Measurements from ENCODE around the gene SLC35G3. TPM values are rescaled to one million over a fixed set of nuclear protein-coding genes. Genes with fewer than 3 reads are reported as not detected.

SLC35G3 gene
- total and polyA plus RNA-seq, 2 of the 8 experiments (the other 6 are each of a cell fraction or from before 2014, with no cell fraction given): not detected

DNA sequence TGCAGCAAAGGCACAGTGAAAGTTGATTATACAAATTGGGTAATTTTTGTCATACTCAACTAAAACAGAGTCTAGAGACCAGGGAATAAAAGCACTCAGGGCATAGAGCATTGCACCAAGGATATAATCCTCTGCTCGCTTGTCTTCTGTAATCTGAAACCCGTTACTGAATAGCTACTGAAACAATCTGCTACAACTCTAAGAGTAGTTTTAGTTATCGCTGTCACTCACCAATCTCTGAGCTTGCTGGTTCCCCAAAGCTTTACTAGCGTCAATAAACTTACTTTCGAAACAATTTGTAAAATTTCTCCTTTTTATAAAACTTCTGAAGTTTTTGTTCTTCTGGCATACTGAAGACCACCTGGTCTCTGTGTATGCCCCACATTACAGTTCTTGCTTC lies 22.9 kb upstream of the SLC35G3 start:
- no peak overlapping the region for H3K18ac ChIP-seq (ENCODE audit: extremely low read depth, low read length)
- no peak overlapping the region for H2BK120ac ChIP-seq (replicated peaks; ENCODE audit: low read depth, low read length)
- ChIA-PET POLR2A (ENCODE audit: partially characterized antibody) (no interaction called here), CTCF (ENCODE audit: partially characterized antibody) (no interaction called here)
- no peak overlapping the region for H4K8ac ChIP-seq (ENCODE audit: extremely low read depth, insufficient read depth, low read length)
- FAIRE-seq (no peak), DNase-seq (ENCODE audit: low read depth in 1 of 2, low spot score in 2 of 2) (no peak)
- H3K4ac ChIP-seq (replicated peaks; ENCODE audit: insufficient read length, low read depth, low read length): no peak overlapping the region
- no peak overlapping the region for H4K5ac ChIP-seq (ENCODE audit: insufficient read length, low read depth, low read length)
- H3K56ac ChIP-seq (replicated peaks; ENCODE audit: insufficient read length, low read depth, low read length): no peak overlapping the region
- WGBS, 2 experiments (ENCODE audit: extremely low coverage in 1 of 2, insufficient coverage in 1 of 2, insufficient read length in 1 of 2, insufficient replicate concordance in 2 of 2, low coverage in 1 of 2, low lambda C conversion rate in 2 of 2, missing lambda C conversion rate in 1 of 2): 85% methylated on average over 5 of the region's 5 CpGs; no CpG with 5 or more reads in 1 of the 2 experiments
- H2BK20ac ChIP-seq (ENCODE audit: low read length): no peak overlapping the region
- H3K27me3 ChIP-seq (replicated peaks in 1 of 4; ENCODE audit: control insufficient read depth in 3 of 4, extremely low read depth in 1 of 4, insufficient read depth in 3 of 4, low read length in 3 of 4): no peaks in the 10 kb centered on the region
- no peak overlapping the region for H2BK15ac ChIP-seq (ENCODE audit: low read length)
- H3K23ac ChIP-seq (ENCODE audit: insufficient read length): no peak overlapping the region
- H3K4me2 ChIP-seq (ENCODE audit: insufficient read depth in 1 of 2, low read depth in 2 of 2, low read length in 2 of 2): no peak overlapping the region
- H3K14ac ChIP-seq (ENCODE audit: insufficient read length): no peak overlapping the region
- H4K20me1 ChIP-seq (replicated peaks in 1 of 2; ENCODE audit: control insufficient read depth in 1 of 2, insufficient read depth in 2 of 2, low read length in 2 of 2): no peaks in the 10 kb centered on the region
- no peaks in the 10 kb centered on the region for H3K9me3 ChIP-seq (ENCODE audit: insufficient read depth in 2 of 2, low read depth in 1 of 2, low read length in 1 of 2)
- no peak overlapping the region for H3K9ac ChIP-seq (replicated peaks in 1 of 4; ENCODE audit: extremely low read depth in 1 of 4, low read depth in 3 of 4, low read length in 3 of 4)
- no peak overlapping the region for H2AK5ac ChIP-seq (ENCODE audit: low read depth, low read length)
- no peak overlapping the region for H2BK5ac ChIP-seq (ENCODE audit: low read depth, low read length)
- H2AFZ ChIP-seq (ENCODE audit: low read length): no peak overlapping the region
- no peak overlapping the region for H4K91ac ChIP-seq (replicated peaks; ENCODE audit: insufficient read length, low read length)
- no peaks in the 10 kb centered on the region for H3K79me1 ChIP-seq (ENCODE audit: low read depth, low read length)
- H3K79me2 ChIP-seq (ENCODE audit: control insufficient read depth in 1 of 2, insufficient read depth in 2 of 2, low read length in 2 of 2): no peaks in the 10 kb centered on the region
- H2BK12ac ChIP-seq (ENCODE audit: low read depth, low read length): no peak overlapping the region
- H3K27ac ChIP-seq (ENCODE audit: low read depth, low read length): no peak overlapping the region
- TF ChIP-seq SP1 (IDR thresholded peaks at IDR 0.05; ENCODE audit: low read depth, low read length): no peak
- no peak for TF ChIP-seq FOSL1 (IDR thresholded peaks at IDR 0.05; ENCODE audit: insufficient read depth, low read depth, low read length)
- TF ChIP-seq BACH1 (IDR thresholded peaks at IDR 0.05; ENCODE audit: low read length): no peak
- H3K23me2 ChIP-seq (ENCODE audit: low read depth, low read length): no peaks in the 10 kb centered on the region
- H3K4me3 ChIP-seq (ENCODE audit: extremely low read depth in 1 of 4, insufficient read depth in 2 of 4, low read depth in 3 of 4, low read length in 4 of 4): no peak overlapping the region
- H3K36me3 ChIP-seq (ENCODE audit: control insufficient read depth in 2 of 4, insufficient read depth in 4 of 4, low read length in 3 of 4): no peaks in the 10 kb centered on the region
- H3K4me1 ChIP-seq (replicated peaks in 1 of 4; ENCODE audit: control insufficient read depth in 3 of 4, insufficient read depth in 4 of 4, low read length in 3 of 4): no peaks in the 10 kb centered on the region
